Chondrocyte (in vitro differentiated cells): ENCODE results near the gene PTPN12. TPM values are rescaled to one million over a fixed set of nuclear protein-coding genes. Genes with fewer than 3 reads are reported as not detected.

Experiments used
- DNase-seq: peaks from one replicate; pipeline ENCODE4 v3.0.0; 2021; ENCODE audit warnings: mixed read lengths, low spot score
- H3K27ac Mint-ChIP-seq: one replicate; pipeline ENCODE4 v1.8.0; 2021; ENCODE audit warnings: mild to moderate bottlenecking, moderate library complexity, mixed read lengths; ENCODE audit not compliant: unreplicated experiment
- H3K27me3 Mint-ChIP-seq: 2 replicates; pipeline ENCODE4 v1.8.0; 2021; ENCODE audit warnings: low read depth, mixed read lengths
- H3K36me3 Mint-ChIP-seq: 2 replicates; pipeline ENCODE4 v1.8.0; 2021; ENCODE audit warnings: low read depth, mixed read lengths
- H3K4me1 Mint-ChIP-seq: 2 replicates; pipeline ENCODE4 v1.8.0; 2021; ENCODE audit warnings: low read depth, mild to moderate bottlenecking, mixed read lengths
- H3K4me3 Mint-ChIP-seq: one replicate; pipeline ENCODE4 v1.8.0; 2021; ENCODE audit warnings: mild to moderate bottlenecking, moderate library complexity, mixed read lengths; ENCODE audit not compliant: unreplicated experiment
- H3K9me3 Mint-ChIP-seq: 2 replicates; pipeline ENCODE4 v1.8.0; 2021; ENCODE audit warnings: low read depth, mixed read lengths
- total RNA-seq: library from RNA; stranded (reverse); gene quantifications from 3 replicates; pipeline ENCODE4 v1.2.1, GENCODE V29; 2021
- TF ChIP-seq, protein P1 (sequence below): fragments of 200-600 bp; sonication (generic); IDR thresholded peaks from 2 replicates; pipeline ENCODE4 v1.5.0; 2021; ENCODE audit warnings: antibody characterized with exemption, mild to moderate bottlenecking, moderate library complexity

PTPN12 gene
- total RNA-seq, 1 donor from 2014 or later, result 68.2 TPM

DNA sequence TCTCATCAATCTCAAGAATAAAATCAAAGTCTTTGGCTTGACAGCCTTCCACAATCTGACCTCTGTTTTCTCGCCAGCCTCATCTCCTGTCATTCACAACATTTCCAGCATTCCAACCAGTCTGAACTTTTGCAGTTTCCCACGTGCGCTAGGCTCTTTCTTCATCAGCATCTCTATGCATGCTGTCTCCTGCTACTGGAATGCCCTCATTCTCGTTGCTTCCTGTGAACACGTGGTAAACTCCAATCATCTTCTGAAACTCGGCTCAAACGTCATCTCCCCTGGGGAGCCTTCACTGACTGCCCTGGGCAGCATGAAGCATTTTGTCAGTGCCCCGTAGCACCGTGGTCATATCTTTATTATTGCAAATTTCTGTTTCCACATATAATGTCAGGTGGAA lies 146.9 kb downstream of the PTPN12 start:
- Mint-ChIP-seq H3K4me3 (no peak overlapping the region), H3K27ac (peak overlapping the region; percentile 83), H3K27me3 (no peaks in the 10 kb centered on the region), H3K36me3 (peaks cover 2% of the 10 kb centered on the region), H3K4me1 (peaks cover 28% of the 10 kb centered on the region), H3K9me3 (no peaks in the 10 kb centered on the region)
- DNase-seq, result no peak
- TF ChIP-seq, protein P1, sequence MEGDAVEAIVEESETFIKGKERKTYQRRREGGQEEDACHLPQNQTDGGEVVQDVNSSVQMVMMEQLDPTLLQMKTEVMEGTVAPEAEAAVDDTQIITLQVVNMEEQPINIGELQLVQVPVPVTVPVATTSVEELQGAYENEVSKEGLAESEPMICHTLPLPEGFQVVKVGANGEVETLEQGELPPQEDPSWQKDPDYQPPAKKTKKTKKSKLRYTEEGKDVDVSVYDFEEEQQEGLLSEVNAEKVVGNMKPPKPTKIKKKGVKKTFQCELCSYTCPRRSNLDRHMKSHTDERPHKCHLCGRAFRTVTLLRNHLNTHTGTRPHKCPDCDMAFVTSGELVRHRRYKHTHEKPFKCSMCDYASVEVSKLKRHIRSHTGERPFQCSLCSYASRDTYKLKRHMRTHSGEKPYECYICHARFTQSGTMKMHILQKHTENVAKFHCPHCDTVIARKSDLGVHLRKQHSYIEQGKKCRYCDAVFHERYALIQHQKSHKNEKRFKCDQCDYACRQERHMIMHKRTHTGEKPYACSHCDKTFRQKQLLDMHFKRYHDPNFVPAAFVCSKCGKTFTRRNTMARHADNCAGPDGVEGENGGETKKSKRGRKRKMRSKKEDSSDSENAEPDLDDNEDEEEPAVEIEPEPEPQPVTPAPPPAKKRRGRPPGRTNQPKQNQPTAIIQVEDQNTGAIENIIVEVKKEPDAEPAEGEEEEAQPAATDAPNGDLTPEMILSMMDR, result no peak

DNA sequence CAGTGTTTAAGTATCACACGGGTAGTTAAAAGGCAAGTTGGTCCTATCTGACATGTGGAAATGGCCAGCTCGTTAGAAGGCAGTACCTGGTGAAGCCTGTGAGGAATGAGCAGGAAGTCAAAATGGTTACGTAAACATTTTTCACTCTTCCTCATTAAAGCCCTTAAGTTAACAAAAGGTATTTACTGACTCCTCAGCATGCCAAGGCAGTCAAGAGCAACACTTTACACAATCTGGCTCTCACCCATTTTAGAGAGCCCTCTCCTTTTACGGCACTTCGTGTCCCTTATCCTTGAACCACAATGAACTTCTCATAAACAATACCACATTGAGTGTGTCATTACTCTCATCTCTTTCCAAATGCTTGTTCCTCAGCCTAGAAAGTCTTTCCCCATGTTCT lies 148.1 kb downstream of the PTPN12 start:
- Mint-ChIP-seq H3K4me1 (peaks cover 24% of the 10 kb centered on the region), H3K9me3 (no peaks in the 10 kb centered on the region), H3K36me3 (peaks cover 2% of the 10 kb centered on the region), H3K4me3 (no peak overlapping the region), H3K27me3 (no peaks in the 10 kb centered on the region), H3K27ac (no peak overlapping the region)
- TF ChIP-seq, protein P1, result no peak
- DNase-seq, result no peak

DNA sequence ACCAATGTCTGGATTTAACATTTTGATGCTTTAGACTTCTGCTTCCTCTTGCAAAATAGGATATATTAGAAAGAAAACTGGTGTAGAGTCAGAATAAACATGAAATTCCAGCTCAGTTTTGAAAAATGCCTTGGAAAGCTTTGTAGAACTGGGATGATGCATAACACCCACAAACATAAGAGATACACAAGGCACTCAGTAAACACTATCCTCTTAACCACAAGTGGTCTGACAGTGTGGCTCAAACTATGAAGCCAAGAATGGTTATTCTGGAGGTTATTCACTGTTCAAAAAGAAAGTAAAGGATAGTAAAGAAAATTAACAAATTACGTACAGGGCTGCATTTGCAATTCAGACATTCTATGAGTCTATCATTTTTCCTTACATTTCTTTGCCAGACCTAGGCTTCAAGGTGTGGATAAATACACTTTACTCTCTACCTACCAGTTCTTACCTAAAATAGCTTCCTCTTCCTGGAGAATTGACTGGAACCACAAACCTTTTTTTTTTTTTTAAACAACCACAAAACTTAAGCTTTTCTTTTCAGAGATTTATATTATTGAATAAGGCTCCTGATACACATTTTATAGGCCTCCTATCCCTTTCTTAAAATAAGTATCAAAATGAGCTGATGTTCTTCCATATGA lies 150.1 kb downstream of the PTPN12 start:
- no peaks in the 10 kb centered on the region for H3K27me3 Mint-ChIP-seq
- H3K4me1 Mint-ChIP-seq, result peaks cover 26% of the 10 kb centered on the region
- no peak for DNase-seq
- TF ChIP-seq, protein P1, result no peak
- no peaks in the 10 kb centered on the region for H3K9me3 Mint-ChIP-seq
- H3K36me3 Mint-ChIP-seq, result peaks cover 2% of the 10 kb centered on the region
- no peak overlapping the region for H3K4me3 Mint-ChIP-seq
- no peak overlapping the region for H3K27ac Mint-ChIP-seq

DNA sequence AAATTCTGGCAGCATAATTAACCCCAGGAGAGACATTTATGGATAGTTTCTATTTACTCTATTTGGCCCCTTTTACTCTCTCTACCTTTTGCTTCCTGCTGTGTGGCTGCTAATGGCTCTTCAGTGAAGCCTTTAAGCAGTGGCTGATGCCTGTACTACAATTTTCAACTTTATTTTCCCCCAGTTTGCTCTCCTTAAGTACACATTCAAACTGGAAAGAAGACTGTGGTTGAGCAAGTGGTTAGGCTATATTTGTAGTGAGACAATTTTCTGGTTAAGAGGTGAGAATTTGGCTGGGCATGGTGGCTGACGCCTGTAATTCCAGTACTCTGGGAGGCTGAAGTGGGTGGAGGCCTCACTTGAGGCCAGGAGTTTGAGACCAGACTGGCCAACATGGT lies 150.7 kb downstream of the PTPN12 start:
- H3K4me3 Mint-ChIP-seq, result no peak overlapping the region
- TF ChIP-seq, protein P1, result no peak
- H3K27ac Mint-ChIP-seq, result no peak overlapping the region
- no peaks in the 10 kb centered on the region for H3K36me3 Mint-ChIP-seq
- H3K4me1 Mint-ChIP-seq, result peaks cover 30% of the 10 kb centered on the region
- H3K27me3 Mint-ChIP-seq, result no peaks in the 10 kb centered on the region
- DNase-seq, result no peak
- no peaks in the 10 kb centered on the region for H3K9me3 Mint-ChIP-seq

Other genes starting within 250 kb of the PTPN12 start
- gene GSAP, start 120.9 kb upstream of the PTPN12 start, total RNA-seq, result 0.58 to 3.1 TPM (median 1.9 TPM) in 3 replicates
- 8.8 to 10.9 TPM (median 10.4 TPM) in 3 replicates for gene RSBN1L, start 159.2 kb downstream of the PTPN12 start, total RNA-seq